GM19438 (cell line): ENCODE measurements around the gene PGGHG.
"Not testable (repeated sequence)": the region's sequence is repeated elsewhere in the genome, so short reads cannot be mapped to it uniquely, and the experiment has no call there.

Experiments
- ATAC-seq: cut with Tn5 transposase; IDR thresholded peaks from one replicate; pipeline ENCODE4 v1.9.1; 2021; ENCODE audit warnings: low read depth; ENCODE audit not compliant: unreplicated experiment

The PGGHG gene

DNA sequence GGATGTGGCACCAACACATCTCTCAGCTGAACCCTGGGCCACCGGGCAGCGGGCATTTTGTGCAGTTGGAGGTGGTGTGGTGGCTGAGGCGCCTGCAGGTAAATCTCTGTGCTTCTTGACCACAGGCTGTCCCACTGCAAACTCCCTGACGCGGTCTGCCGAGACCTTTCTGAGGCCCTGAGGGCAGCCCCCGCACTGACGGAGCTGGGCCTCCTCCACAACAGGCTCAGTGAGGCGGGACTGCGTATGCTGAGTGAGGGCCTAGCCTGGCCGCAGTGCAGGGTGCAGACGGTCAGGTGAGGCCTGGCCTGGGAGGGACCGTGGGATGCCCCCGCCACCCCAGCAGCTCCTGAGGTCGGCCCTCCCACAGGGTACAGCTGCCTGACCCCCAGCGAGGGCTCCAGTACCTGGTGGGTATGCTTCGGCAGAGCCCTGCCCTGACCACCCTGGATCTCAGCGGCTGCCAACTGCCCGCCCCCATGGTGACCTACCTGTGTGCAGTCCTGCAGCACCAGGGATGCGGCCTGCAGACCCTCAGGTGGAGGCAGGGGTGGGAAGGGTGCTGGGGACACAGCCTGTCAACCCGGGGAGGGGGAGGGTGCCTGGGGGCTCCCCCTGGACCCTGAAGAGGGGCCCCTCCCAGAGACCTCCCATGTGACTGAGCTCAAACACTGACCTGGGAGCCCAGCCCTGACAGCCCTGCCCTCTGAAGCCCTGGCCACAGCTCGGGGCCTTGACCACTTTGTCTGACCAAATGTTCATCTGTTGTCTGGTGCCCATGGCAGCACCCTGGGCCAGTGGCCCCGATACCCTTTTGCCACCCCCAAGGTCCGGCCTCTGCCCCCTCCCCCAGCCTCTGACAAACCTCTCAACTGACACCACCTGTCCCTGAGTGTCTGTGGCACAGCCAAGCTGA lies 4.6 kb upstream of the PGGHG start:
- ATAC-seq, result no peak

- ATAC-seq, result no peak
Observed at GRCh38 chr11:285021-285893, 3.7 kb upstream of the PGGHG start.

GRCh38 chr11:285894-286220 lies 3.1 kb upstream of the PGGHG start:
- no peak for ATAC-seq

- ATAC-seq, result not testable (repeated sequence)
Observed at GRCh38 chr11:286977-287820, 1.7 kb upstream of the PGGHG start.

DNA sequence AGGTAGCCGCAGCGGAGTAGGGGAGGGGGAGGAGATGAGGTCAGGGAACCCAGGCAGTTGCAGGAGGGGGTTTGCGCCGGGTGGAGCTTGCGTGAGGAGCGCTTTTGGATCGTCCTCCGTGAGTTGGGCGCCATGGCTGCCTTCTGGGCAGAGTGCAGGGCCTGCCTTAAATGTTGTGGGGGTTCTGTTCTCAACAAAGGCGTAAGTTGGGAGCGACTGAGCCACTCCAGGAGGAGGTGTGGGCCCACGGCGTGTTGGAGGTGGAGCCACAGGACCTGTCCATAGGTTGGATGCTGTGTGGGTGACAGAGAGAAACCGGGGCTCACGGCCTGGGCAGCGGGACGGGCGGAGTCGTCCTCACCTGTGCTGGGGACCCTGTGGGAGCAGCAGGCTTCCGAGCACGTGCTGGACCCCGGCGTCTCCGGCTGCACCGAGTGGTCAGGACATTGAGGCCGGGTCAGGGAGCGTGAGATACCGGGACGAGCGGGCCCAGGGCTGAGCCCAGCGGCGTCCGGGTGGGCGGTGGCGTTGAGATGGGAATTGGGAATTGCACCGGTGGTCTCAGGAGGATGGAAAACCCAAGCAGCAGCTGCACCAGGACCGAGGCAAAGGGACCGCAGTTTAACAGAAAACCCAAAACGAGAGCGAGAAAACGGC lies 977 bp upstream of the PGGHG start:
- peak; percentile 24 for ATAC-seq

DNA sequence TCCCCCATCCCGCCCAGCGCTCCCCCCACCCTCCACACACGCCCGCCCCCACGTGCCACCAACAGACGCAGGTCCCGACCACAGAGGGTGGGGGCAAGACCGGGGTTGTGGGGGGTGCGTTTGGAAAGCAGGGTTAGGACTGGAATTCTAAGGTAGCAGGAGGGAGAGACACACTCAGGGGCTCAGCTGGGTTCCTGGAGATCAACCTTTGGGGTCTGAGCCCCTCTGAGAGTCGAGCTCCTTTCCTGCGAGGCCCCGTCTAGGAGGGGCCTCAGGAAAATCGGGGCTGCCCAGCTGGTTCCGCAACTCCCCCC lies 429 bp downstream of the PGGHG start:
- no peak for ATAC-seq

- no peak for ATAC-seq
Observed at GRCh38 chr11:289712-290620, 1.0 kb downstream of the PGGHG start.

- no peak for ATAC-seq
Observed at GRCh38 chr11:290621-291231, 1.8 kb downstream of the PGGHG start.

GRCh38 chr11:291281-292210 lies 2.6 kb downstream of the PGGHG start:
- no peak for ATAC-seq

- ATAC-seq, result no peak
Observed at GRCh38 chr11:292211-293121, 3.5 kb downstream of the PGGHG start.

DNA sequence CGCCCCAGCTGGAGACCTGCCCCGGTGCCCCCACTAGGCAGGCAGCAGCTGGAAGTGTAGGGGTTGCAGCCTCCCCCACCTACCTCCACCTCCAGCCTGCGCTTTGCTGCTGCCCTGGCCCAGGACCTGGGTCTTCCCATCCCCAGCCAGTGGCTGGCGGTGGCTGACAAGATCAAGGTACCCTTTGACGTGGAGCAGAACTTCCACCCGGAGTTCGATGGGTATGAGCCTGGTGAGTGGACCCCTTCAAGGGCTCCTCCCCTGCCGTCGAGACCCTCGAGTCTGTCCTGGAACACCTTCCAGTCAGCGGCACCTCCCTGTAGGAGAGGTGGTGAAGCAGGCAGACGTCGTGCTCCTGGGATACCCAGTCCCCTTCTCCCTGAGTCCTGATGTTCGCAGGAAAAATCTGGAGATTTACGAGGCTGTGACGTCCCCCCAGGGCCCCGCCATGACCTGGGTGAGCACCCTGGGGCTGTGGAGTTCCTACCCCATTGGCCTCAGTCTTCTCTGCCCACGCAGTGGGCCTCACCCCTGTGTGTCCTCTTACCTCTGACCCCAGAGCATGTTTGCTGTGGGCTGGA lies 4.4 kb downstream of the PGGHG start:
- no peak for ATAC-seq

- ATAC-seq, result no peak
Observed at GRCh38 chr11:293852-294661, 5.1 kb downstream of the PGGHG start.

- ATAC-seq, result no peak
Observed at GRCh38 chr11:294780-295179, 5.9 kb downstream of the PGGHG start.

GRCh38 chr11:295351-296170 lies 6.6 kb downstream of the PGGHG start:
- no peak for ATAC-seq
